ENCODE measurements around the gene MCFD2.

DNA sequence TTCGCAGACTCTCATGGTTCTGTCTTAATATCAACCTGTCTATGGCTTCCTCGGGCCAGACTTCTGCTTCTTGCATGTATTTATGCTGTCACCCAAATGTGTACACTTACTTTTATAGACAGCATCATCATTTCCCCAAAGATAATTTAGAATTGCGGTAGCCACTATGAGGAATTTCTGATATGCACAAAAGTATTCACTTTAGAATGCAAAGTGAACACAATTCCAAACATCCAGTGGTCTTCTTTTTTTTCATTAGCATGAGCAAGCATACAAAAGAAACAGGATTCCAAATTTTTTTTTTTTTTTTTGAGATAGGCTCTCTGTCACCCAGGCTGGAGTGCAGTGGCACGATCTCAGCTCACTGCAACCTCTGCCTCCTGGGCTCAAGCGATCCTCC, 21.0 kb upstream of the MCFD2 start:
- TF ChIP-seq POLR2AphosphoS5 (IDR thresholded peaks at IDR 0.05; ENCODE audit: borderline replicate concordance, low read depth, low read length) (no peak), EZH2 (IDR thresholded peaks at IDR 0.05) (no peak)
